SH-SY5Y (cell line): ENCODE measurements around the gene IRF7.

ENCODE experiments used
- GATA2 ChIP-seq: IDR thresholded peaks from 2 replicates; pipeline ENCODE4 v1.6.1; 2011; ENCODE audit warnings: mild to moderate bottlenecking, low read depth, low read length
- GATA3 ChIP-seq: IDR thresholded peaks from 2 replicates; pipeline ENCODE4 v1.6.1; 2011; ENCODE audit warnings: low read depth, mild to moderate bottlenecking, low read length, moderate library complexity

- no peak for TF ChIP-seq GATA2
- no peak for TF ChIP-seq GATA3
Measured at GRCh38 chr11:627308-627576, 11.5 kb upstream of the IRF7 start.
